SK-N-SH (cell line): ENCODE measurements around the gene WTAP. TPM values are rescaled to one million over a fixed set of nuclear protein-coding genes. Genes with fewer than 3 reads are reported as not detected.

Experiments used
- CTCF ChIA-PET: fragments of 300-600, 350-600 bp; formaldehyde crosslinking; extraction: SDS; loops from one replicate; lab custom pipeline; 2021; lab: Yijun Ruan, JAX
- POLR2A ChIA-PET: fragments of 350-600 bp; sonication (Branson Sonifier 250); formaldehyde crosslinking; extraction: SDS; loops from one replicate; lab custom pipeline; 2020; ENCODE audit warnings: antibody characterized with exemption, inconsistent platforms; lab: Yijun Ruan, JAX
- DNase-seq: peaks from one replicate; pipeline ENCODE4 v3.0.0; 2012
- H2AFZ ChIP-seq: fragments of 200-600 bp; sonication (generic); 2 replicates; pipeline ENCODE4 v1.8.1; 2016; ENCODE audit warnings: antibody characterized with exemption, mild to moderate bottlenecking, low read depth
- H3F3A ChIP-seq: fragments of 200-600 bp; sonication (generic); replicated peaks from 2 replicates; pipeline ENCODE3; 2016; ENCODE audit warnings: antibody characterized with exemption, mild to moderate bottlenecking; ENCODE audit not compliant: insufficient read depth
- H3K27ac ChIP-seq, 2 experiments: fragments of 200-500 bp in 1 of 2; fragments of 200-600 bp in 1 of 2; sonication (Bioruptor generic) in 1 of 2; sonication (generic), shearing (Covaris generic) in 1 of 2; 2 replicates each; pipeline versions ENCODE4 v1.5.1 to v1.6.1; 2014 to 2016; ENCODE audit warnings: low read depth in 2 of 2, inconsistent platforms in 1 of 2, low read length in 1 of 2, mild to moderate bottlenecking in 1 of 2, mixed read lengths in 1 of 2
- H3K27me3 ChIP-seq: fragments of 200-600 bp; sonication (generic), shearing (Covaris generic); 2 replicates; pipeline ENCODE4 v1.6.1; 2016; ENCODE audit warnings: mixed run types; ENCODE audit not compliant: insufficient read depth
- H3K36me3 ChIP-seq, 2 experiments: fragments of 200-500 bp in 1 of 2; fragments of 200-600 bp in 1 of 2; sonication (Bioruptor generic) in 1 of 2; sonication (generic) in 1 of 2; replicated peaks in 1 of 2; 2 replicates each; pipeline versions ENCODE3 to v1.5.1; 2014 to 2016; ENCODE audit warnings: low read length in 1 of 2, mild to moderate bottlenecking in 1 of 2; ENCODE audit not compliant: insufficient read depth in 2 of 2, control insufficient read depth in 1 of 2
- H3K4me1 ChIP-seq, 2 experiments: fragments of 200-500 bp in 1 of 2; fragments of 200-600 bp in 1 of 2; sonication (Bioruptor generic) in 1 of 2; sonication (generic), shearing (Covaris generic) in 1 of 2; 2 replicates each; pipeline versions ENCODE4 v1.5.1 to v1.6.1; 2014 to 2016; ENCODE audit warnings: low read depth in 1 of 2, low read length in 1 of 2, mixed run types in 1 of 2; ENCODE audit not compliant: insufficient read depth in 2 of 2, control insufficient read depth in 1 of 2
- H3K4me2 ChIP-seq: fragments of 200-600 bp; sonication (generic), shearing (Covaris generic); 2 replicates; pipeline ENCODE4 v1.6.1; 2017; ENCODE audit warnings: mixed run types
- H3K4me3 ChIP-seq, 2 experiments: fragments of 200-500 bp in 1 of 2; fragments of 200-600 bp in 1 of 2; sonication (Bioruptor generic) in 1 of 2; sonication (generic), shearing (Covaris generic) in 1 of 2; 2 replicates each; pipeline versions ENCODE4 v1.5.1 to v1.8.1; 2014 to 2016; ENCODE audit warnings: low read depth in 2 of 2, inconsistent platforms in 1 of 2, low read length in 1 of 2, mild to moderate bottlenecking in 1 of 2, mixed read lengths in 1 of 2, moderate library complexity in 1 of 2
- H3K79me2 ChIP-seq: fragments of 200-600 bp; sonication (generic); 2 replicates; pipeline ENCODE4 v1.8.1; 2017; ENCODE audit warnings: mild to moderate bottlenecking; ENCODE audit not compliant: insufficient read depth
- H3K9ac ChIP-seq: fragments of 200-600 bp; sonication (generic); 2 replicates; pipeline ENCODE4 v1.6.1; 2017; ENCODE audit warnings: mixed run types
- H3K9me2 ChIP-seq: fragments of 200-600 bp; sonication (generic); 2 replicates; pipeline ENCODE4 v1.6.1; 2017; ENCODE audit warnings: mixed run types
- H3K9me3 ChIP-seq: fragments of 200-600 bp; sonication (generic); 2 replicates; pipeline ENCODE4 v1.6.1; 2017; ENCODE audit warnings: mixed run types, mild to moderate bottlenecking, moderate library complexity
- H4K20me1 ChIP-seq: fragments of 200-600 bp; sonication (generic); 2 replicates; pipeline ENCODE4 v1.6.1; 2017; ENCODE audit warnings: mild to moderate bottlenecking, mixed run types; ENCODE audit not compliant: insufficient read depth
- EZH2phosphoT487 ChIP-seq: fragments of 200-600 bp; sonication (generic); IDR thresholded peaks from 2 replicates; pipeline ENCODE4 v1.6.1; 2017; ENCODE audit warnings: low read depth, mixed run types, mild to moderate bottlenecking, antibody characterized with exemption, moderate library complexity, borderline replicate concordance
- MEF2A ChIP-seq: IDR thresholded peaks from 2 replicates; pipeline ENCODE4 v1.4.0; 2012; ENCODE audit warnings: low read depth, borderline replicate concordance
- RFX5 ChIP-seq: IDR thresholded peaks from 2 replicates; pipeline ENCODE4 v1.6.1; 2012; ENCODE audit warnings: mild to moderate bottlenecking, improper control_type of control experiment, low read length
- RXRA ChIP-seq: IDR thresholded peaks from 2 replicates; pipeline ENCODE4 v1.4.0; 2012; ENCODE audit warnings: low read depth, mild to moderate bottlenecking, borderline replicate concordance
- SMC3 ChIP-seq: IDR thresholded peaks from 2 replicates; pipeline ENCODE4 v1.6.1; 2012; ENCODE audit warnings: low read depth, low read length, improper control_type of control experiment
- polyA plus RNA-seq, 3 experiments: library from polyadenylated mRNA; depleted of rRNA; stranded (reverse); fragments of >200 nt; gene quantifications; 2 replicates each; pipeline ENCODE4 v1.2.3, GENCODE V29; 2012
- TF ChIP-seq, protein P1 (sequence below): IDR thresholded peaks from 2 replicates; pipeline ENCODE4 v1.6.1; 2012; ENCODE audit warnings: mild to moderate bottlenecking, low read depth, low read length, moderate library complexity
- TF ChIP-seq, protein P2 (sequence below): IDR thresholded peaks from 2 replicates; pipeline ENCODE4 v1.4.0; 2012; ENCODE audit warnings: low read depth, borderline replicate concordance
- TF ChIP-seq, protein P3 (sequence below): IDR thresholded peaks from 2 replicates; pipeline ENCODE4 v1.4.0; 2012; ENCODE audit warnings: low read depth, borderline replicate concordance
- TF ChIP-seq, protein P4 (sequence below): fragments of 150-350 bp; IDR thresholded peaks from 2 replicates; pipeline ENCODE4 v1.6.1; 2017; ENCODE audit warnings: antibody characterized with exemption, low read length, low read depth, borderline replicate concordance
- TF ChIP-seq, protein P5 (sequence below): IDR thresholded peaks from 2 replicates; pipeline ENCODE4 v1.4.0; 2012; ENCODE audit warnings: low read depth

Gene WTAP
- polyA plus RNA-seq, 1 of the 3 experiments (the other 2 are of a cell fraction): 12.8 TPM

DNA sequence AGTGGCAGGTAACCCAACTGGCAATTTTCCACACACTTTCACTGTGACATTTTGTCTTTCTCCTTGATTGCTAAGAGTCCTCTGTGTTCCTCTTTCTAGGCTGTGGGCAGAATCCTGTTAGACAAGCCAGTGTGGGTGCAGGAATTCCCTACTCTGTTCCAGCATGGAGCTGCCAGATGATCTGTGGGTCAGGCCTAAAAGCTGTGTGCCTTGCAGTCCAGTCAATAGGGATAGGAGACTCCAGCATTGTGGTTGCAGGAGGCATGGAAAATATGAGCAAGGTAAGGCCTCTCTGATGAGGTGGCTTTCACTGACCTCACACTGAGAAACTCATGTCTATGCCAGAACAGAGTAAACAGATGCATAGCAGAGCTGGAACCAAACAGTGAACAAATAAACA, 39.6 kb downstream of the WTAP start:
- POLR2A ChIA-PET: no interaction called here
- Histone ChIP-seq H3K9me3 (no peaks in the 10 kb centered on the region), H3K79me2 (peaks cover 12% of the 10 kb centered on the region), H2AFZ (no peak overlapping the region), H3K27me3 (no peaks in the 10 kb centered on the region), H3K36me3 (peaks cover 49 to 70% of the 10 kb centered on the region in 2 experiments), H3F3A (no peaks in the 10 kb centered on the region), H4K20me1 (no peaks in the 10 kb centered on the region), H3K4me1 (peaks cover 6 to 7% of the 10 kb centered on the region in 2 experiments; a peak in 2 of 4 replicates)
- TF ChIP-seq RFX5 (no peak), EZH2phosphoT487 (no peak), SMC3 (no peak), RXRA (no peak), MEF2A (no peak)
- TF ChIP-seq, protein P1, sequence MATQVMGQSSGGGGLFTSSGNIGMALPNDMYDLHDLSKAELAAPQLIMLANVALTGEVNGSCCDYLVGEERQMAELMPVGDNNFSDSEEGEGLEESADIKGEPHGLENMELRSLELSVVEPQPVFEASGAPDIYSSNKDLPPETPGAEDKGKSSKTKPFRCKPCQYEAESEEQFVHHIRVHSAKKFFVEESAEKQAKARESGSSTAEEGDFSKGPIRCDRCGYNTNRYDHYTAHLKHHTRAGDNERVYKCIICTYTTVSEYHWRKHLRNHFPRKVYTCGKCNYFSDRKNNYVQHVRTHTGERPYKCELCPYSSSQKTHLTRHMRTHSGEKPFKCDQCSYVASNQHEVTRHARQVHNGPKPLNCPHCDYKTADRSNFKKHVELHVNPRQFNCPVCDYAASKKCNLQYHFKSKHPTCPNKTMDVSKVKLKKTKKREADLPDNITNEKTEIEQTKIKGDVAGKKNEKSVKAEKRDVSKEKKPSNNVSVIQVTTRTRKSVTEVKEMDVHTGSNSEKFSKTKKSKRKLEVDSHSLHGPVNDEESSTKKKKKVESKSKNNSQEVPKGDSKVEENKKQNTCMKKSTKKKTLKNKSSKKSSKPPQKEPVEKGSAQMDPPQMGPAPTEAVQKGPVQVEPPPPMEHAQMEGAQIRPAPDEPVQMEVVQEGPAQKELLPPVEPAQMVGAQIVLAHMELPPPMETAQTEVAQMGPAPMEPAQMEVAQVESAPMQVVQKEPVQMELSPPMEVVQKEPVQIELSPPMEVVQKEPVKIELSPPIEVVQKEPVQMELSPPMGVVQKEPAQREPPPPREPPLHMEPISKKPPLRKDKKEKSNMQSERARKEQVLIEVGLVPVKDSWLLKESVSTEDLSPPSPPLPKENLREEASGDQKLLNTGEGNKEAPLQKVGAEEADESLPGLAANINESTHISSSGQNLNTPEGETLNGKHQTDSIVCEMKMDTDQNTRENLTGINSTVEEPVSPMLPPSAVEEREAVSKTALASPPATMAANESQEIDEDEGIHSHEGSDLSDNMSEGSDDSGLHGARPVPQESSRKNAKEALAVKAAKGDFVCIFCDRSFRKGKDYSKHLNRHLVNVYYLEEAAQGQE: no peak
- TF ChIP-seq, protein P2, sequence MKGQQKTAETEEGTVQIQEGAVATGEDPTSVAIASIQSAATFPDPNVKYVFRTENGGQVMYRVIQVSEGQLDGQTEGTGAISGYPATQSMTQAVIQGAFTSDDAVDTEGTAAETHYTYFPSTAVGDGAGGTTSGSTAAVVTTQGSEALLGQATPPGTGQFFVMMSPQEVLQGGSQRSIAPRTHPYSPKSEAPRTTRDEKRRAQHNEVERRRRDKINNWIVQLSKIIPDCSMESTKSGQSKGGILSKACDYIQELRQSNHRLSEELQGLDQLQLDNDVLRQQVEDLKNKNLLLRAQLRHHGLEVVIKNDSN: no peak
- TF ChIP-seq, protein P3, sequence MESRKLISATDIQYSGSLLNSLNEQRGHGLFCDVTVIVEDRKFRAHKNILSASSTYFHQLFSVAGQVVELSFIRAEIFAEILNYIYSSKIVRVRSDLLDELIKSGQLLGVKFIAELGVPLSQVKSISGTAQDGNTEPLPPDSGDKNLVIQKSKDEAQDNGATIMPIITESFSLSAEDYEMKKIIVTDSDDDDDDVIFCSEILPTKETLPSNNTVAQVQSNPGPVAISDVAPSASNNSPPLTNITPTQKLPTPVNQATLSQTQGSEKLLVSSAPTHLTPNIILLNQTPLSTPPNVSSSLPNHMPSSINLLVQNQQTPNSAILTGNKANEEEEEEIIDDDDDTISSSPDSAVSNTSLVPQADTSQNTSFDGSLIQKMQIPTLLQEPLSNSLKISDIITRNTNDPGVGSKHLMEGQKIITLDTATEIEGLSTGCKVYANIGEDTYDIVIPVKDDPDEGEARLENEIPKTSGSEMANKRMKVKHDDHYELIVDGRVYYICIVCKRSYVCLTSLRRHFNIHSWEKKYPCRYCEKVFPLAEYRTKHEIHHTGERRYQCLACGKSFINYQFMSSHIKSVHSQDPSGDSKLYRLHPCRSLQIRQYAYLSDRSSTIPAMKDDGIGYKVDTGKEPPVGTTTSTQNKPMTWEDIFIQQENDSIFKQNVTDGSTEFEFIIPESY: no peak
- TF ChIP-seq, protein P4, sequence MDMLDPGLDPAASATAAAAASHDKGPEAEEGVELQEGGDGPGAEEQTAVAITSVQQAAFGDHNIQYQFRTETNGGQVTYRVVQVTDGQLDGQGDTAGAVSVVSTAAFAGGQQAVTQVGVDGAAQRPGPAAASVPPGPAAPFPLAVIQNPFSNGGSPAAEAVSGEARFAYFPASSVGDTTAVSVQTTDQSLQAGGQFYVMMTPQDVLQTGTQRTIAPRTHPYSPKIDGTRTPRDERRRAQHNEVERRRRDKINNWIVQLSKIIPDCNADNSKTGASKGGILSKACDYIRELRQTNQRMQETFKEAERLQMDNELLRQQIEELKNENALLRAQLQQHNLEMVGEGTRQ: no peak
- TF ChIP-seq, protein P5, sequence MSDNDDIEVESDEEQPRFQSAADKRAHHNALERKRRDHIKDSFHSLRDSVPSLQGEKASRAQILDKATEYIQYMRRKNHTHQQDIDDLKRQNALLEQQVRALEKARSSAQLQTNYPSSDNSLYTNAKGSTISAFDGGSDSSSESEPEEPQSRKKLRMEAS: no peak
- TF ChIP-seq, all 33 proteins: peak for 0
- Histone ChIP-seq H3K27ac (no peak overlapping the region), H3K4me3 (no peak overlapping the region), H3K9ac (no peak overlapping the region), H3K9me2 (no peaks in the 10 kb centered on the region), H3K4me2 (no peak overlapping the region)
- CTCF ChIA-PET: no interaction called here
- no peak for DNase-seq
